Adrenal gland (tissue), 5 donors: ENCODE measurements around the gene ALG1L2.
"Not testable (repeated sequence)": the region's sequence is repeated elsewhere in the genome, so short reads cannot be mapped to it uniquely, and the experiment has no call there.

Experiments used
- POLR2A ChIP-seq, 2 donors: fragments of 450-650 bp; IDR thresholded peaks; one replicate each; pipeline ENCODE4 v1.6.1; 2017; ENCODE audit warnings: antibody characterized with exemption in 2 of 2, mild to moderate bottlenecking in 2 of 2, moderate library complexity in 1 of 2
- TF ChIP-seq, protein P1 (sequence below), 6 experiments: fragments of 450-650 bp in 4 of 6; fragments of 200-600 bp in 2 of 6; sonication (generic) in 1 of 6; IDR thresholded peaks; 1 replicate in 5 of 6; 2 replicates in 1 of 6; pipeline versions ENCODE4 v1.5.1 to v1.8.0; 2016 to 2021; ENCODE audit warnings: antibody characterized with exemption in 6 of 6, mild to moderate bottlenecking in 2 of 6, moderate library complexity in 1 of 6
- donor health status: DM: no; HTN: no; CAD: no.

GRCh38 chr3:130112748-130113073 lies 31.1 kb downstream of the ALG1L2 start:
- not testable (repeated sequence) for TF ChIP-seq POLR2A (IDR thresholded peaks at IDR 0.05)
- TF ChIP-seq, protein P1, sequence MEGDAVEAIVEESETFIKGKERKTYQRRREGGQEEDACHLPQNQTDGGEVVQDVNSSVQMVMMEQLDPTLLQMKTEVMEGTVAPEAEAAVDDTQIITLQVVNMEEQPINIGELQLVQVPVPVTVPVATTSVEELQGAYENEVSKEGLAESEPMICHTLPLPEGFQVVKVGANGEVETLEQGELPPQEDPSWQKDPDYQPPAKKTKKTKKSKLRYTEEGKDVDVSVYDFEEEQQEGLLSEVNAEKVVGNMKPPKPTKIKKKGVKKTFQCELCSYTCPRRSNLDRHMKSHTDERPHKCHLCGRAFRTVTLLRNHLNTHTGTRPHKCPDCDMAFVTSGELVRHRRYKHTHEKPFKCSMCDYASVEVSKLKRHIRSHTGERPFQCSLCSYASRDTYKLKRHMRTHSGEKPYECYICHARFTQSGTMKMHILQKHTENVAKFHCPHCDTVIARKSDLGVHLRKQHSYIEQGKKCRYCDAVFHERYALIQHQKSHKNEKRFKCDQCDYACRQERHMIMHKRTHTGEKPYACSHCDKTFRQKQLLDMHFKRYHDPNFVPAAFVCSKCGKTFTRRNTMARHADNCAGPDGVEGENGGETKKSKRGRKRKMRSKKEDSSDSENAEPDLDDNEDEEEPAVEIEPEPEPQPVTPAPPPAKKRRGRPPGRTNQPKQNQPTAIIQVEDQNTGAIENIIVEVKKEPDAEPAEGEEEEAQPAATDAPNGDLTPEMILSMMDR (IDR thresholded peaks at IDR 0.05) = not testable (repeated sequence)
